ENCODE data around the gene CORO7.

CORO7 gene

DNA sequence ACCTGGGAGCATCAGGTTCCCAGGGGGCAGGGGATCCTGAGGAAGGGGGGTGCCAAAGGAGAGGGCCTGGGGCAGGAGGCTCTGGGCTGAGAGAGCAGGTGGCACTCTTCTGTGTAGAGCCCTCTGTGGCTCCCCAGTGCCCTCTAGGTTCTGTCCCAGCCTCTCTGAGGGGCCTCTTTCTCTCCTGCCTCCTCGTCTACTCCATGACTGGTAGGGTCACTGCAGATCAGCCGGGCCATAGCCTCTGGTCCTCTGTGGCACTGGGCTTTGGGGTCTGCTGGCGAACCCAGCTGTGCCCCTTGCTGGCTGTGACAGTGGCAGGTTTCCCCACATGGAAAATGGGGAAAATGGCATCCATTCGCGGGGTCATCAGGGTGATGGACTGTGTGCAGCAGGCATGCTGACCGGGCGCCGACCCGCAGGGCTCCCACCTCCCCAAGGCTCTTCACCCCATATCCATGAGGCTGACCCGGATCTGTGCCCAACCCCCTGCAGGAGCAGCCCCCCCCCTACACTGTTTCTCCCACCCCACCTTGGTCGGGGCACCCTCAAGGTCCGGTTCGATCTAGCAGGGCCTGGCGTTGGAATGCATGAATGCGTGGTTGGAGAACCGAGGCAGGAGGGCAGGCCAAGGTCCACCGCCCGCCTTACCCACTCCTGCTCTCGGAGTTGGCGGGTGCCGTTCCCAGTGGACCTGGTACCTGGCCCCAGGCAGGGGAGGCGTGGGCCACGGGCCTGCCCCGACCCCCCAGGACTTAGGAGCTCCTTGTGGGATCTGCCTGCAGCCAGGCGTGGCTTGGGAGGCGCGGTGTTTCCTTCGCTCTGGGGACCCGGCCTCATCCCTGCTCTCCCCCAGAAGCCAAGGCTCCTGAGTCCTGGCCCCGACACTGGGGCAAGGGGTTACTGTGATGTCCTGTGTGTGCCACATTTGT is 94.0 kb downstream of the CORO7 start:
- DNase-seq (ENCODE audit: low read depth in 2 of 2) = no peak

DNA sequence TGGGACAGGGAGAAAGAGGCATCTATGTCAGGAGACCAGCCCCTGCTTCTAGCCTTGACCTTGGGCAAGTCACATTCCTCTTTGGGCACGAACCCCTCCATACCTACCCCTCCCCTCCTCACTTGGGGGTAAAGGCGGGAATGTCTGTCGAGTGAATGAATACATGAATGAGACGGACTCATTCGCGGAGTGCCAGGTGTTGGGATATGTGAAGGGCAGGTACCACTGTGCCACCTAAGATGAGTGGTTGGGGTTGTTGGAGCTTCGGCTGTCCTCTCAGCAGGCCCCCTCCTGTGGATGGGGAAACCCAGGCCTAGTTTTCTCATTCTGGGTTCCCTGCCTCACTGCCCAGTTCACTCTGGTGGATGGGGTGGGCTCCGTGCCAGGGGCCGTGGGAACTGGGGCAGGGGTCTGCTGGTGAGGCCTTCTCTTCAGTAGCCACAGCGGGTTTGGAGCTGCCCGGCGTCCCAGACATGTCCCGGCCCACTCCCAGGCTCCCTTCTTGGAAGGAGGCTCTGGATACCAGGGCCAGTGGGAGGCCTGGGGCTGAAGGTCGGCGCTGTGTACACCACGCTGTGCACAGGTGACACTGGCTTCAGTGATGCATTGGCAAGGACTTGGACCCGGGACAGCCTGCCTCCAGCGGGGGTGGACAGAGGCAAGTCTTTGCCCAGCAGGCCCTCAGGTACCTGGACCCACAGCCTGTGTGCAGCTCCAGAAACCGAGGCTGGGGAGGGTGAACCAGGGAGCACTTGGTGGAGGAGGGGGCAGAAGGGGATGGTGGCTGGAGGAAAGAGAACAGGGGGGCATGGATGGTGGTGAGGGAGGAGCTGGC is 94.9 kb downstream of the CORO7 start:
- DNase-seq (ENCODE audit: low read depth in 2 of 2) = no peak

DNA sequence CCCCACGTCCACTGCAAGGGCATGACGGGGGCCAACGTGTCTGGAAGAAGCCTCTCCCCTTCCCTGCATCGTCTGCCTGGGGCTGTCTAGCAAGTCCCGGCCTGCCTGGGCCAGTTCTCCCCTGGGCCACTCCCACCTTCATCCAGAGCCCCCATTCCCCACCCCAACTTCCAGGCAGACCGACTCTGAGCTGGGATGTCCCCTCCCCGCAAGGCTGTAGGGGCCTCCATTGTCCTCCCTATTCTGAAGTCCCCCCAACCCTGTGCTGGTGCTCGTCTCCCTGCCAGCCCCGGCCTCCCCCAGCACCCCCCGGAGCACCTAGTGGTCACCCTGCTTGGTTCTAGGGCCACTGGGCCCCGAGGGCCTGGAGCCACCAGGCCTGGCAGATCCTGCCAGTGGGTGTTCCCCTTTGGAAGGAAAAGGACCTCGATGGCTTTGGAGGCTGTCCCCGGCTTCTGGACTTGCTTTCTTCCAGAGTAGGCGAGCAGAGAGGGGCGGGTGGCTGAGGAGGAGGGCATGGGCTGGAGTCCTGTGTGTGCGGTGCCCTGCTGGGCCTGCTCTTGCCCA is 95.7 kb downstream of the CORO7 start:
- DNase-seq (ENCODE audit: low read depth in 2 of 2) = no peak

DNA sequence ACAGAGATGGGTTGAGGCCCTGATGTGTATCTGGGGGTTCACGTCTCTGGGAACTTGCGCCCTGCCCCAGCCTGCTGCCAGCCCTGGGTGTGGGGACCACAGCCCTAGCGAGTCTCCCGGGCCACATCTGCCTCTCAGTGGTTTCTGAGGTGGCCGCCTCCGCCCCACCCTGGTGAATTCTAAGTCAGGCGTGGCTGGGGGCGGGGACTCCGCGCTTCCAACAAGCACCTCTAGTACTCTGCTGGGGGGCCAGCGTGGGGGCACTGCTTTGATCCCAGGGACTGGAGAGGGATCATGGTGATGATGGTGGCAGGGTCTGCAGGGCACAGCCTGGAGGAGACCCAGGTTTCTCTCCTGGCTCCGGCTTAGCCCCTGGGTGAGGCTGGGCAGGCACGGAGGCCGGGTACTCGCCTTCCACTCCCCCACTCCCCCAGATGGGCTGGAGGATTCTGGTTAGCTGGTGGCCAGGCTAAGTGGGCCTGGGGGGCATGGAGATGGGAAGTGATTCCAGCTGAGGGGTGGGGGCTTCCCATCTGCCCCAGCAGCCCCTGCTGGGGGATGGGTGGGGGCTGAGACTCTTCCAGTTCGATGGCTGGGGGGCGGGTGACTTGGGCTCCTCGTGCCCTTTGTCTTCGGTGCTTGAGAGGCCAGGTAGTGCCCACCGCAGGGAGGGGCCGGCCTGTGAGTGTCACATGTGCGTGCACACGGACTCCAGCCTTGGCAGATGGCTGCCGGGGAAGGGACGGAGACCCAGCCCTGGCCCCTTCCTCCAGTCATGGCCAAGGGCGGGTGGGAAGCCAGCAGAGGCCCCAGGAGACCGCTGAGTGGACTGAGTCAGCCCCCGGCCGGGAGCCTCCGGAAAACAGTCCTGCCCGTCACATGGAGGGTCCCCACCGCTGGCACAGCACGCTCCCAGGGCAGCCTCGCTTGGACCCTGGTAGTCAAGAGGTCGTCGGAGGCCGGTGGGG is 96.7 kb downstream of the CORO7 start:
- peak in 1 of 2 donors; percentile 57 for DNase-seq (ENCODE audit: low read depth in 2 of 2)

DNA sequence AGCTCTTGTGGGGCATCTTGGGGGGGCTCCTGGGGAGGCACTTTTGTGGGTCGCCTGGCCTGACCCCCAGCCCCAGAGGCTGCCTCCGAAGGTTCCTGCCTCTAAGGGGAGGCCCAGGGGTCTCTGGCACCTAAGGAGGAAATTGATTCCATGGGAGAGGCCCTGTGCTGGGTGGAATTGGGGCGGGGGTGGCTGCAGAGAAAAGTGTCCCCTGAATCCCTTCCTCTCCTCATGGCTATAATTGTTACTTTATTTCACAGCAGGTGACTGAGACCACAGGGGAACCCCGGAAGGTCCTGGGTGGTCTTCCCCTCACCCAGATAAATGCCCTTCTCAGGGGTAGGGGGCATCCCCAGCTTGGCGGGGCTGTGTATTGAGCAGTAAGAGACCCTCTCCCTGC is 97.4 kb downstream of the CORO7 start:
- no peak for DNase-seq (ENCODE audit: low read depth in 2 of 2)

DNA sequence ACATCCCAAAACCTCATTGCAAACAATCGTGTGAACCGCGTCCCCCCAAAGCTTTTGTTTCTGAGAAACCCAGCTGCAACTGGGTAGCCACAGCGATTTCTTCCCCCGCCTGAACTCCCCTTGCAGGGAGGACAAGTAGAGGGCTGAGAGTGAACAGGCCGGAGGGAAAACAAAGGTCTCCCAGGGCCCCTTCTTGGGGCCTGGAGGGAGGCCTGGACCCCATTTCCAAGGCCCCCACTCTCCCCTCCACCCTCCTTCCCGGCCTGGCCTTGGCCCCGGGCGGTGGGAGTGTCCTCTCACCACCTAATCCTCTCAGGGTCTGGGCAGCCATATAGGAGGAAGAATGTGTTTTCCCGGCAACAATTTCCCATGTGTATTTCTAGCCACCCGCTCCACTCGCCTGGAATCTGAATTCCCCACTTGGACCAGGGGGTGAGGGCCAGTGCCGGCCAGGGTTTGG is 97.9 kb downstream of the CORO7 start:
- DNase-seq (ENCODE audit: low read depth in 2 of 2) = no peak

DNA sequence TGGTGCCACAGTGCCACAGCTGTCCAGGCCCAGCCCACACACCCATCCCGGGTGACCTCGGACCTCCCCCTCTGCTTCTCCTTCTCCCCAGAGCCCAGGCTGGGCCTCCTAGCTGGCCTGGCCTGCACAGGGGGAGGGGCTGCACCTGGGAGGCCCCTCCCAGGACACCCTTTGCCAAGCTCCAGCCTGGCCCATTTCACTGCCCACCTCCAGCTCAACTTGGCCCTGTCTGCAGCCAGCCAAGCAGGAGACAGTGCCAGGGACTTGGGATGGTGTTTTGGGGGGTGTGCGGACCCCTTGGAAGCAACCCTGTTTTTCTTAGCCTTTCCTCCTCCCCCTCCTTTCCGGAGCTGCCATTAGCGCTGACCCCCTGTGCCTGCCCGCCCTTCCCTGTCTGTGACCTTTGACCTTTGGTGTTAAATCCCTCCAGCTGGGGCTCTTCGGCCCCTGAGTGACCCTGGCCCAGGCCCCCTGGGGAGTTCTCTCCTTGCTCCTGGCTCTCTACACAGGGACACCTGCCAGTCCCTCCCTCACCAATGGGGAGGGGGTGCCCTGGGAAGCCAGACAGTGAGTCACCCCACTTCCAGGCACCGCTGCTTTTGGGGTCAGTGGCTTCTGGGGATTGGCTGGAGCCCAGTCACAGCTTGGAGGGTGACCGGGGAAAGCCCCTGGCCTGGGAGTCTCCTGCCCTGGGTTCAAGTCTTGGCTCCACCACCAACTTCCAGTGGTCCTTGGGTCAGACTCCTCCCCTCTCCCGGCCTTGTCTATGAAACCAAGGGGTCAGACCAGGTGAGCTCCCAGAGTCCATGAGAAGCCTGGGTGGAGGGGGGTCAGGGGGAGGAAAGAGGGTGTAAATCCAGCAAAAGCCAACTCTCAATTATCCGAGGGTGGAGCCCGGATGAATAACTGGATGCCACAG is 98.6 kb downstream of the CORO7 start:
- no peak for DNase-seq (ENCODE audit: low read depth in 2 of 2)

DNA sequence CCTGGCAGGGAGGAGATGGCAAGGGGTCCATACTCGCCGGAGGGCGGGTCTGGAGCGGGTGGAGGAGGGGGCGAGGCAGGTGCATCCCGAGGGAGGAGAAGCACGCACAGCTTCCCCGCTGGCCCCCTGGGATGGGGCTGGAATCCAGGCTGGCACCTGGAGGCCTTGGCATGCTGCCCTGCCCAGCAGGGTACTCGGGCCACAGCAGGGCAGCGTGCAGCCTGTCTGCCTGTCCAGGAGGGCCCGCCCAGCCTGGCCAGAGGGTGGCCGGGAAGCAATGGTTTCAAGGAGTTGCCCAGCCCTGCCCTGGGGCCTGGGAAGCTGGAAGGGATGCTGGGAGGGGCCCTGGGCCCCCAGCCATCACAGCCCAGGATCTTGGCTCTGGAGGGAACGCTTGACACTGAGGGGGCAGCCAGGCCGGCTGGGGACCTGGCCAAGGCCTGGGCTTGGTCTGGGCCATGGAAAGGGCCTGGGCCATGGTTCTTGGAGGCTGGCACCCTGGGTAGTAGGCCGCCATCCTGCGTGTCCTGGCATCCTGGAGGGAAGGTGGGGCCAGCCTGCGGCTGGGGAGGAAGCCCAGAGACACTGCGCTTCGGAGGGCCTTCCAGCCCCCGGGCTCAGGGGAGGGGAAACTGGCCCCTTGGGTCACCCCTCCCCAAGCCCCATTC is 99.4 kb downstream of the CORO7 start:
- DNase-seq (ENCODE audit: low read depth in 2 of 2) = no peak

DNA sequence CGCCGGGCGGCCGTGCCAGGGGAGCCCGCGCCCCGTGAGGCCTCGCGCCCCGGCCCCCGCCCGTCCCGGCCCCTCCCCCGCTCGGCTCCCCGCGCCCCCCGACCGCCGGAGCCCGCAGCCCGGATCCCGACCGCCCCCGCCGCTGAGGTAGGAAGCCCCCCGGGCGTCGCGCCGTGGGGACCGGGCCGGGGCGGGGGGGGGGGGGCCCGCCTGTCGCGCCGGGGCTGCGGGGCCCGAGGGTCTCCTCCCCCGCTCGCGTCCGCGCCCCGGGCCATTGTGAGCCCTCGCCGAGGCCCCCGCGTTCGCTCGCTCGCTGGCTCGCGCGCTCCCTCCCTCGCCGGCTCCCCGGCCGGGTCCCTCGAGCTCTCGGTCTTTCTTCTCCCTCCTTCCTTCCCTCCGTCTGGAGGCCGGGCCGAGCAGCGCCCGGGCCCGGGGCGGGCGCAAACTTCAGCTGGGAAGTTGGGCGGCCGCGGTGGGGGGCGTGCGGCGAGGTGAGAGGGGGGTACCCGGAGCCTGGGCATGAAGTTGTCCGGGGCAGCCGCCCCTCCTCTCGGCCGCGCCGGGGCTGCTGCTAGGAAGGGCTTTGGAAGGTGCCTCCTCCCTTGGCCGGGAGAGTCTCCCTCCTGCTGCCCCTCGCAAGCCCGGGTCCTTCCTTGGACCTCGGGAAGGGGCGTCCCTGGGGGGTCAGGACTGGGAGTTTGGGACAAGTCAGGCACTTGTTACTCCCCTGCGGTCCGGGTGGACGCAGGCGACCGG is 100.1 kb downstream of the CORO7 start:
- no peak for DNase-seq (ENCODE audit: low read depth in 2 of 2)

DNA sequence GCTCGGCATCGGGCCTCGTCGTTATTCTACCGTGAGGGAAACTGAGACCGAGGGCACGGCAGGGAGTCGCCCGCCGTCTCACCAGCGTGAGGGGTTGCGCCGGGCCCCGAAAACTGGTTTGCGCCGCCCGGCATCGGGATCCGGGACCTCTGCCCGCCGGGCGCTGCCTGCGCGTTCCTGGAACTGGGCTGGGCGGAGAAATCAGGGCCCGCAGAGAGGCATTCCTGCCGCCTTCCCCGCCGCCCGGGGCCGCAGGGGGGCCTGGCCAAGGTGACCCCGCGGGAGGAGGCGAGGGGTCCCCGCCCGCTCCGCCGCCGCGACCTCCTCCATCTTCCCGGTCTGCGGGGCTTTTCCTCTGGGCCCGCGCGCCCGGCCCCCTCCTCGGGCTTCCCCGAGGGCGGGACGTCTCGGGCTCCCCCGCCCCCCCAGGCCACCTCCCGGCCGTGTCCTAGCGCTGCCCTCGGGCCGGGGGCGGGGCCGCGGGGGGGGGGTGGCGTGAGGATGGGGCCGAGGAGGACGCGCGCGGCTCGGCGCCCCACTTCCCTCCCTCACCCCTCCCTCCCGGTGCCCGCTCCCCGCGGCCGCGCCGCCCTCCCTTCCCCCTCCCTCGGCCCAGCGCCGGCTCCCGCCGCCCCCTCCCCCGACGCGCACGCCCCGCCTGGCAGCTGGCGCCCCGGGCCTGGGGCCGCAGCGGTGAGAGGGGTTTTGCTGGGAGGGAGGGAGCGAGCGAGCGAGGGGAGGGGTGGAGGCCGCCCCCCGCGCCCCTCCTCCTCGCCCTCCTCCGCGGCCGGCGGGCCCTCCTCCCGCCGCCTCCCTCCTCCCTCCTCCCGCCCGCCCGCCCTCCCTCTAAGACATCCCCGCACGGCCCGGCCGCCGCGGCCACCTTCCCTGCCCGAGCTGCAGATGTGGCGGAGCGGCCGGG is 100.9 kb downstream of the CORO7 start, which contains the start of gene GLIS2:
GLIS2 (plus strand) TSS at position 882 of the 922 bp plus-strand sequence. CDS start 16,214 bp downstream, outside the sequence.
- no peak for DNase-seq (ENCODE audit: low read depth in 2 of 2)

DNA sequence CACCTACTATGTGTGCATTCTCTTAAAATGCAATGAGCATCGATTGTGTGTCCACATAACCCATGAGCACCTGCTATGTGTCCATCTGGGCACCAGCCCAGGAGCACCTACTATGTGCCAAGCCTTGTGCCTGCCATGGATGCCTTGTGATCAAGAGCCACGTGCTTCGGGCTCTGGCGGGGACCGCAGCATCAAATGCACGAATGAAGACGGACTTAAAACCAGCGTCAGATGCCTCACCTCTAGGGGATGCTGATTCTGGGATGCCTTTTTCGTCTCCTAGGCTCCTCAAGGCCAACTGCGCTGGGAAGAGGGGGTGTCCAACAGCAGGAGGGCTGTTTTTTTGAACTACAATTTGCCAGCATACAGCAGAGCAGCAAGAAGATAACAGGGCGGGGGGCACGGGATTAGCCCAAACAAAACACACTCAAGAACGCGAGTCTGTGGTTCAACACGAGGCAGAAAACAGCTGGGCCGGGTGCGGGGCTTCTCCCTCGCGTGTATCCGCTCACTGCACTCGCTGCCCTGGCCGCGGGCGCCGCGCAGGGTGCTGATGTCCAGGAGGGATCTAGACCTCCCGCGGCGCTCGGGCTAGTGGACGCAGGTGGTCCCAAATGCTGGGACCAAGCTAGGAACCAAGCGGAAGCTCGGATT is 101.7 kb downstream of the CORO7 start:
- no peak for DNase-seq (ENCODE audit: low read depth in 2 of 2)

DNA sequence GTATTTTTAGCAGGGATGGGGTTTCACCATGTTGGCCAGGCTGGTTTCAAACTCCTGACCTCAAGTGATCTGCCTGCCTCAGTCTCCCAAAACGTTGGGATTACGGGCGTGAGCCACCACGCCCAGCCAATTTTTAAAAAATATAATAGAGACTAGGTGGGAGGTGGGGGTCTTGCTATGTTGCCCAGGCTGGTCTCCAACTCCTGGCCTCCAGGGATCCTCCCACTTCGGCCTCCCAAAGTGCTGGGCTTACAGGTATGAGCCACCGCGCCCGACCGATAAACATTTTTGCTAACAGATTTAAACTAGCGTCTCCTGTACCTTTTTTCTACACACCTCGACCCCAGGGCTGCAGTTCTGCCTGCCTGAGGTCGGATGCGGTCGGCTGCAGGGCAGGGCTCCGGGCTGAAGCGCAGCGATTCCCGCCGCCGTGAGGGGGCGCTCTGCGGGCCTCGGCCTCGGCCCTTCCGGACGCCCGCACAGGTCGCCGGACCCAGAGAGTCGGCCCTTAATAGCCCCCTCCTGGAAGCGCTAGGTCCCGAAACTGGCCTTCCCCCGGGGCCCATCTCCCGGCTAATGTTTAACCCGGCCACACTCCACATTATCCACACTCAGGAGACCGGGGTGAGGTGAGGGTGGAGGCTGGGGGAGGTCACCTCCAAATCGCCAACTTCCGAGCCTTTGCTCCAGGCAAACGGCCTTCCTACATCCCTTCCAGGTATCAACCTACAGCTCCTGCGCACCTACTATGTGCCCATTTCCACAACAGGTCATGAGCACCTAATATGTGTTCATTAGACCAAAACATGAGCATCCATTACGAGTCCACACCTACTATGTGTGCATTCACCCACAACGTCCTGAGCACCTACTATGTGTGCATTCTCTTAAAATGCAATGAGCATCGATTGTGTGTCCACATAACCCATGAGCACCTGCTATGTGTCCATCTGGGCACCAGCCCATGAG is 102.5 kb downstream of the CORO7 start:
- no peak for DNase-seq (ENCODE audit: low read depth in 2 of 2)

DNA sequence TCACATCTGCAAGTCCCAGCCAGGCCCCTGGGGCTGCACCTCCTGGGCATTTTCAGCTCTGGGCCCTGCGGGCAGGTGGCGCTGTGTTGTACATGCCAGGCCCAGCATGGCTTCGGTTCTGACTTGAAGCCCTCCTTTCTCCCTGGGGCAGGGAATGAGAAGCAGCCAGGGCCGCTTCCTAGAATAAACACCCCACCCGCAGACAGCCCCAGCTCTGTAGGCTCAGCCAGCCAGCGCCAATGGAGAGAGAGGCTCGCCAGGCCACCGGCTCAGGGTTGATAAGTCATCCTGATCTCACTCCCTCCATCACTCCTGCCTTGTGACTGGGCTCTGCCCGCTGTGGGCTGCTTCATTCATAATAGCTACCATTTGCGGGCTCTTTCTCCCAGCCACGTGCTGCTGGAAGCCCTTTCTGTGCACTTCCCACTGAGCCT is 106.5 kb downstream of the CORO7 start:
- peak in 1 of 2 donors; percentile 52 for DNase-seq (ENCODE audit: low read depth in 2 of 2)

DNA sequence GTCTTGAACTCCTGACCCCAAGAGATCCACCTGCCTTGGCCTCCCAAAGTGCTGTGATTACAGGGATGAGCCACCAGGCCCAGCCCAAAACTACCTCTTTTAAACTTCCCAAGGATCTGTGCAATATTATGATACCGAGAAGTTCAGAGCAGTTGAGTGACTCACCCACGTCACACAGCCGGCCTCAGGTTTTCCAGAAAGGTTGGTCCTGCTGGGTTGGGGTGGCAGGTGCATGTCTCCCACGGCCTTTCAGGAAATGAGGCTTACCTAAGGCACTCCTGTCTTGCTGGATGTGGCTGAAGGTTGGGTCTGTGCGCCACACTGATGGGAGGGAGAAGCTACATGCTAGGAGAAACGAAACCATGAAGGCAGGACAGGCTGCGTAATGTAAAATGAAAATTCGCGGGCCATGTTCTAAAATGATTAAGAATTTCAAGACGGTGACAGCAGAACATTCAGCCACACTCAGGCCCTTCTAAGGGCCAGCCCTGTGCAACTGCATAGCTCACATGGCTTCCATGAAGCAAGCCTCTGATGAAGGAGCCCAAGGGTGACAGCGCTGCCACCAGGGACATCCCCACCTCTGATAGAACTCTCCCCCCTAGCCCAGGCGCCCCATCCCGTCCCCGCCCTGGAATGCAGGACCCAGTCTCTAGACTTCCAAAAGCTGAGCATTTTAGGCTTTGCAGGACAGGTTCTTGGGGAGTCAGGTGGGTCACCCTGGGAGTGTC is 107.1 kb downstream of the CORO7 start:
- no peak for DNase-seq (ENCODE audit: low read depth in 2 of 2)

Data from stimulated activated CD4-positive, alpha-beta T cell treated with anti-CD3 and anti-CD28 coated beads, Interleukin-4, amount 100 ng/mL, for 48 hours (primary cell).